Stimulated activated CD8-positive, alpha-beta memory T cell treated with anti-CD3 and anti-CD28 coated beads, Interleukin-15, amount 100 ng/mL, for 1 hour (primary cell): ENCODE results near the gene WIPI1.
"Not testable (repeated sequence)": the region's sequence is repeated elsewhere in the genome, so short reads cannot be mapped to it uniquely, and the experiment has no call there.

Source experiments
- DNase-seq: peaks from one replicate; pipeline ENCODE4 v3.0.0-alpha.2; 2020; ENCODE audit warnings: low read depth

Gene WIPI1

GRCh38 chr17:68413597-68414560, 43.4 kb downstream of the WIPI1 start:
- DNase-seq: not testable (repeated sequence)

DNA sequence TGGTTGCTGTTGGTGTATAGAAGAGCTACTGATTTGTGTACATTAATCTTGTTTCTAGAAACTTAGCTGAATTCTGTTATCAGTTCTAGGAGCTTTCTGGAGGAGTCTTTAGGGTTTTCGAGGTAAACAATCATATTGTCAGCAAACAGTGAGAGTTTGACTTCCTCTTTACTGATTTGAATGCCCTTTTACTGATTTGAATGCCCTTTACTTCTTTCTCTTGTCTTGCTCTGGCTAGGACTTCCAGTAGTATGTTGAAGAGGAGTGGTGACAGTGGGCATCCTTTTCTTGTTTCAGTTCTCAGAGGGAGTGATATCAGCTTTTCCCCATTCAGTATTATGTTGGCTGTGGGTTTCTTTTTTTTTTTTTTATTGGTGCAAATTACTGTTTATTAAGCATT, 49.6 kb downstream of the WIPI1 start:
- DNase-seq: not testable (repeated sequence)

- DNase-seq: not testable (repeated sequence)
Observed at GRCh38 chr17:68403837-68404236, 53.5 kb downstream of the WIPI1 start.

GRCh38 chr17:68403122-68403521, 54.2 kb downstream of the WIPI1 start:
- no peak for DNase-seq

- no peak for DNase-seq
Observed at GRCh38 chr17:68401288-68401687, 56.0 kb downstream of the WIPI1 start.

DNA sequence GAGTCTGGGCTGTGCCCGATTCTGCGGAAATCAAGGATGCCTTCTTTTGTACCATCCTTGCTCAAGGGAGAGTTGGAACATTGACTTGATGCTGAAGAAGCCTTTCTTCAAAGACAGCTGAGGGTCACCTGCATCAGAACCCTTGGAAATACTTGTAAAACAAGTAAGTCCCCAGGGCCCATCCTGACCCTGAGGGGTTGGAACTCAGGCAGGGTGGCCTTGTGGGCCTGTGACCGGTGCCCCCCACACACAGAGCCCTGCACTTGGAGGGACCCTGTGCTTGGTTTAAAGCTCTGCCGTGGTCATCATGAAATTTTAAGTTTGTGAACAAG, 56.9 kb downstream of the WIPI1 start:
- no peak for DNase-seq

- no peak for DNase-seq
Observed at GRCh38 chr17:68399638-68400403, 57.5 kb downstream of the WIPI1 start.

DNA sequence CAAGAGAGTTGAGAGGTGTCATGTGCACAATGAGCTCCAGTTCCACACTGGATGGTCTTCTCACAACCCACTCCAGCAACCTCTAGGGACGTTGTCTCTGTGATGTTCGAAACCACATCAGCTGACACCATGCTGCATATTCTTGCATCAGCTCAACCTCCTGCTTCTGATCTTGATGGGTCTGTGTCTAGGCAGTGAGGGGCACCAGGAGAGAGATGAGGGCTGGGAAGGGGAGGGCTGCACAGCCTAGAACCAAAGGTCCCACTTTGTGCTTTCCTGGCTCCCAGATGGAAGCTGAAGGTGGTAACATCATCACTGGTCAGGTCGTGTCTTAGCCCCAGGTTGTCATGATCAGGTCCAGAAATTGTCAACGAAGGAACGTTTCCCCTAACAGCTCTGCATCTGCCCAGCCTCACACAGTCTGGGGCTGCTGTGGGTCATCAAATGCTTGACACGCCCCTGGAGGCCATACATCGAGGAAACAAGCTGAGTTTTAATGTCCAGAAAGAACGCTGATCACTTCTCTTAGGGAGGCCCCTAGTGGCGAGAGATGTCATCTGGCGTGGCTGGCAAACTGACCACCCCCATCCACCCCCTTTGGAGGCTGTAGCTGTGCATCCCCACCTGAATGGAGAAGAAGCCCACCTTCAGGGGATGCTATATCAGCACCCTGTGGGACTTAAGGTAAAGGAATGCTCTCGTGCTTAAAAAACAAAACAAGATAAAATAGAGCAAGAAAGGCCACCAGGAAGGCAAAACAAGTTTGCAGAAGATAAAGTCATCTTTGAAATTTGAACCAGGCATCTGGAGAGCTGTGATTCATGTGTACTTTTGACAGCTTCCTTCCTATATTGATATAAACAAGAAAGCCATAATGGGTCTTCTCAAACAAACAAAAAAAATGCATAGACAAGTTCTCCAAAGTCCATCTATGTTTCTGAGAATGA, 58.3 kb downstream of the WIPI1 start:
- no peak for DNase-seq

DNA sequence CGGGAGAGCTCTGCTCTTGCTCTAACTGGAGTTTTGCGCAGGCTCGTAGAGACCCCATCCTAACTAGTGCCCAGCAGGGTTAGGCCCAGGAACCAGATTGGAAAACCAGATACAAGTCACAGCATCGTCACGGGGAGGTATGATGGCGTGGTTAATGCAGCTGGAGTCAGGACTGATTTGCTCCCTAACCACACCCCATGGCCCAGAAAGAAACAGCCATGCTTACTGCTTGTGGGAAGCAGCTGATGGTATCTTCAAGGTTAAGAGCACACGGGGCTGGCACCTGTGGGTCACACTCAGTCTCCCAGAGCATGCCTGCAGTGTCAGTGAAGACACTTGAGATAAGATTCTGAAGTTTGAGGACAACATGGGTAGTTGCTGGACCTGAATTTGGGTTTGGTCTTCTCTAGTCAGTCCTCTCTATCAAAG, 60.2 kb downstream of the WIPI1 start:
- DNase-seq: no peak

GRCh38 chr17:68396226-68397107, 60.8 kb downstream of the WIPI1 start:
- no peak for DNase-seq

DNA sequence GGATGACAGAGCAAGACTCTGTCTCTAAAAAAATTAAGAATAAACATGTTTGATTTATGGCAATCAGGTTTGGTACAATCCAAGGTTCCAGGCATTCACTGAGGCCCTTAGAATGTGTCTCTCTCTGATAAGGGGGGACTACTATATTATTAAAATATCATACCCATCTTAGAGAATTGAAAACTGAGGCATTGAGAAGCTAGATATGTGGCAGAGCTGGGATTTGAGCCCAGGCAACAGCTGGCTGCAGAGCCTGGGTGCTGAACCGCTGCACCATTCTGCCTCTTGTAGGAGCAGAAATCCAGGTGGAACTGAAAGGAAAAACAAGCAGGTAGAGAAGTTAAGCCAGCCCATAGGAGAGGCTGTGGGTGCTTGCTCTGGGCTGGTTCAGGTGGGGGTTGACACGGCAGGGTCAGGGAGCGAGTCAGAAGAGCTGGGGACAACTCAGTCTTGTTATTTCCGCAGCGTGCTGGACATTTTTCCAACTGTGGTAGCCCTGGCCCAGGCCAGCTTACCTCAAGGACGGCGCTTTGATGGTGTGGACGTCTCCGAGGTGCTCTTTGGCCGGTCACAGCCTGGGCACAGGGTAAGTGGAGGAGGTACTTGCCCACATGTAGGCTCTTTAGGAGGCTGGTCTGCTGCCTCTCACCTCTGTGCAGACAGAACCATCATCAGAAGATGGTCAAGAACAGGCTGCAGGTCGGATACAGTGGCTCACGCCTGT, 62.5 kb downstream of the WIPI1 start:
- no peak for DNase-seq

- DNase-seq: no peak
Observed at GRCh38 chr17:68391561-68392268, 65.6 kb downstream of the WIPI1 start.

GRCh38 chr17:68390888-68391545, 66.3 kb downstream of the WIPI1 start:
- DNase-seq: no peak

GRCh38 chr17:68389041-68389440, 68.3 kb downstream of the WIPI1 start:
- DNase-seq: no peak

GRCh38 chr17:68387435-68388218, 69.7 kb downstream of the WIPI1 start:
- DNase-seq: no peak

DNA sequence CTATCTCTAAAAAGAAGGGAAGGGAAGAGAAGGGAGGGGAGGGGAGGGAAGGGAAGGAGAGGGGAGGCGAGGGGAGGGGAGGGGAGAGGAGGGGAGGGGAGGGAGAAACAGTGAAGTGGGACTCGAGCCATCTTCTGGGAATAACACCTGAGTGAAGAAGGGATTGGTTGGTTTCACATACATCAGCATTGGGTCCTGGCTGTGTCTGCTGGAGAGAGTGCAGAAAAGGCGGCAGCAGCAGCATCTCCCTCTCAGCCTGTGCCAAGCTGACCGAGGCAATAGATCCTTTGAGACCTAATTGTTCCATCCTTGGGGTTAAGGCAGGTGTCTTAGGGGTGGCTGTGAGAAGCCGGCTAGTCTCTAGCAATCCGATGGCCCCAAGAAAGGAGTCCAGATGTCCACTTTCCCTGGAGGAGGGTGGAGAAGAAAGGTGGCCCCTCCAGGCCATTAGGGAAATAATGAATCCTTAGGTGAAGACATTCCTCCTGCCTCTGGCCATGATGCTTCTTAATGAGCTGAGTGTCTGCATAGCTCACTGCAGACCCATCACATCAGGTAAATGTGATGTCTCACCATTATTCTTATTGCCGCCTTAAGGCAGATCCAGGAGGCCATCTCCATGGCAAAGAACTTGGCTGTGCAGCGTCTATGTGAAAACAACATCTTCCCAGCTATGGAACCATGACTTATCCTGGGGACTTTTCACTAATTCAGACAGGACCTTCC, 71.6 kb downstream of the WIPI1 start:
- no peak for DNase-seq

DNA sequence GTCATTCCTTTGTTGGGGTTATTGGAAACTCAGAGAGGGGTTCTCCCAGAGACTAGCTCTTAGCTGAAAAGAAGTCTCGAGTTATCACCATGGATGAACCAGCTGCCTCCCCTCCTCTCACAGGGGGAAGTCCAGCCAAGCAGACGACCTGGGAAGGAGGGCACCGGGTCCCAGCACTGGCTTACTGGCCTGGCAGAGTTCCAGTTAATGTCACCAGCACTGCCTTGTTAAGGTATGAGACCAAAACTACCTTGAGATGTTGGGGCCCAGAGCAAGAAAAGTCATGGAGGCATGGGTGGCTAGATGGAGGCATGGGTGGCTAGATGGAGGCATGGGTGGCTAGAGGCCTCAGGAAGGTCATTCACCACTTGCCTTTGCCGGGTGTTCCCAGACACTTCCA, 72.4 kb downstream of the WIPI1 start:
- DNase-seq: no peak

- no peak for DNase-seq
Observed at GRCh38 chr17:68384471-68384870, 72.8 kb downstream of the WIPI1 start.
